ENCODE results near the gene OSR1. TPM values are rescaled to one million over a fixed set of nuclear protein-coding genes. Genes with fewer than 3 reads are reported as not detected.

The OSR1 gene
- total and polyA plus RNA-seq, 4 donors = 0.14 to 0.70 (median 0.17) TPM; not detected in 1

DNA sequence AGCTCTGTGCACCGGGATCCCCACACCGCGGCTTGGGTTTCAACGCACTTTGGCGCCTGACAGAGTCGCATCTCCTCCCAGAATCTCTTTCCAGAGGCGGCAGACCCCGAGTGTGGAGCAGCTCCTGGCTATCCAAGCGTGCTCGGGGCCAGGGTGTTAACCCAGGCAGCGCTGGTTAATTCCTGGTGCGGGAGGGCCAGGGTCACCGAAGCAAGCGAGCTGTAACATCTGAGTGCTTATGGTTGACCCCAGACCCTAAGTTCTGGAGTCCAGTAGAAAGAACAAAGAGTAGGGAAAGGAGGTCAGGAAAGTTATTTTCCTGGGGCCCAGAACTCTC is 566 bp upstream of the OSR1 start (continued):
- TF ChIP-seq ZBTB33 (IDR thresholded peaks at IDR 0.05) = no peak
- TF ChIP-seq RAD21 (IDR thresholded peaks at IDR 0.05) = no peak
- no peak for TF ChIP-seq EGR1 (IDR thresholded peaks at IDR 0.05; ENCODE audit: low read depth in 2 of 2)
- TF ChIP-seq JUND (IDR thresholded peaks at IDR 0.05) = no peak
- TF ChIP-seq MAX (IDR thresholded peaks at IDR 0.05) = no peak
- TF ChIP-seq FOXA2 (IDR thresholded peaks at IDR 0.05) = no peak
- no peak for TF ChIP-seq FOXA1 (IDR thresholded peaks at IDR 0.05)

DNA sequence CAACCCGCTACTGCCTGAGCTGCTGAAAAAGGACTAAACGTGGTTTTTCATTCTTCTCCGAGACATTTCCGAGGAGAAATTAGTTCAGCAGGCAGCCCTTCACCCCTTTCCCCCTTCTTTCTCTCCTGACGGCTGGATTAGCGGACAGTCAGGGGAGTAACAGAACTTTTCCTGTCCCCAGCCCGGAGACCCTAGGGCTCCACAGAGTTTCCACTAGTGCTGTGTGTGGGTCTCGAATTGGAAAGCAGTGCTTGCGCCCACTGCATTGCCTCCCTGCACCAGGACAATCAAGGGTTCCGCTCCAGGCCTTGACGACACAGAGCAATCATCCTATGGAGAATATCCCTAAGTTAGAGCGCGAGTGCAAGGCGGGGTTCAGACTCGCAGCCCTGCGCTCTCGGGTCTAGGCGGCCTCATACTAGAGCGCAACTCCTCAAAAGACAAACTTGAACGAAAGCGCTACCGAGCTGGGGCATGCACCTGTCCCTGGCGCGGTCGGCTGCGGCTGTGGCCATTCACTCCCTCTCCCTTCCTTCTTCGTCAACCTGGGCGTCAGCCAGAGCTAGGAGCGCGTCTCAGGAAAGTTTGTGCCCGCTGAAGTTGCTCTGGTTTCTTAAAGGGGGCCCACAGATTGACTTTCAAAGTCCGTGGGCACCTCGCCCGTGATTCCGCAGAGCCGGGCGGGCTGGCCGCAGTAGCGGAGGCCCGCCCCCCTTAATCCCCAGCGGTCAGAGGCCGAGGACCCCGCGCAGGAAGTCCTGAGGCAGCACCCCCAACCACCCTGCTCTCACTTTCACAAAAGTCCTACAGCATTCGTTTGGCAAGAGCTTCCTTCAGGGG is 801 bp downstream of the OSR1 start:
- Histone ChIP-seq H3K9ac (ENCODE audit: low read depth in 1 of 2, low read length in 2 of 2) (no peak overlapping the region), H3K36me3 (ENCODE audit: control insufficient read depth in 4 of 4, insufficient read depth in 3 of 4, low read depth in 1 of 4, low read length in 3 of 4) (no peaks in the 10 kb centered on the region), H3K4me1 (ENCODE audit: control insufficient read depth in 4 of 4, insufficient read depth in 4 of 4, low read length in 3 of 4) (peaks cover 6 to 40% (median 27%) of the 10 kb centered on the region in 4 donors), H3K9me3 (ENCODE audit: control insufficient read depth in 4 of 4, low read length in 3 of 4) (no peaks in the 10 kb centered on the region), H3K27me3 (ENCODE audit: control insufficient read depth in 4 of 4, insufficient read depth in 4 of 4, low read length in 3 of 4) (peaks cover 0 to 34% (median 17%) of the 10 kb centered on the region in 4 donors), H3K4me3 (ENCODE audit: low read depth in 1 of 3, low read length in 3 of 3) (peak overlapping the region in 2 of 3 donors; percentile 29 to 50), H3K27ac (ENCODE audit: low read depth in 1 of 2, low read length in 2 of 2) (no peak overlapping the region)
- DNase-seq (ENCODE audit: low spot score) = no peak
- no peak for TF ChIP-seq ZBTB33 (IDR thresholded peaks at IDR 0.05)
- no peak for TF ChIP-seq ATF3 (IDR thresholded peaks at IDR 0.05)
- TF ChIP-seq MAX (IDR thresholded peaks at IDR 0.05) = no peak
- TF ChIP-seq YY1 (IDR thresholded peaks at IDR 0.05) = no peak
- WGBS = 7% methylated on average over 45 of the region's 45 CpGs

- Histone ChIP-seq H3K27ac (ENCODE audit: low read depth in 1 of 2, low read length in 2 of 2) (no peak overlapping the region), H3K9ac (ENCODE audit: low read depth in 1 of 2, low read length in 2 of 2) (no peak overlapping the region), H3K4me3 (ENCODE audit: low read depth in 1 of 3, low read length in 3 of 3) (peak overlapping the region in 1 of 3 donors; percentile 10), H3K9me3 (ENCODE audit: control insufficient read depth in 4 of 4, low read length in 3 of 4) (no peaks in the 10 kb centered on the region), H3K4me1 (ENCODE audit: control insufficient read depth in 4 of 4, insufficient read depth in 4 of 4, low read length in 3 of 4) (peaks cover 9 to 40% (median 26%) of the 10 kb centered on the region in 4 donors), H3K27me3 (ENCODE audit: control insufficient read depth in 4 of 4, insufficient read depth in 4 of 4, low read length in 3 of 4) (peaks cover 6 to 34% (median 18%) of the 10 kb centered on the region in 4 donors), H3K36me3 (ENCODE audit: control insufficient read depth in 4 of 4, insufficient read depth in 3 of 4, low read depth in 1 of 4, low read length in 3 of 4) (no peaks in the 10 kb centered on the region)
- WGBS = 15% methylated on average over 54 of the region's 54 CpGs
- no peak for DNase-seq (ENCODE audit: low spot score)
- TF ChIP-seq ZBTB33 (IDR thresholded peaks at IDR 0.05) (no peak), GABPA (IDR thresholded peaks at IDR 0.05 in 1 of 2, conservative IDR thresholded peaks at IDR 0.05 in 1 of 2) (no peak), SP1 (IDR thresholded peaks at IDR 0.05) (no peak), FOXA2 (IDR thresholded peaks at IDR 0.05) (no peak), FOXA1 (IDR thresholded peaks at IDR 0.05) (no peak), YY1 (IDR thresholded peaks at IDR 0.05) (no peak), HNF4A (conservative IDR thresholded peaks at IDR 0.05) (no peak), TAF1 (conservative IDR thresholded peaks at IDR 0.05) (no peak), RAD21 (IDR thresholded peaks at IDR 0.05) (no peak), MAX (IDR thresholded peaks at IDR 0.05) (no peak), HNF4G (IDR thresholded peaks at IDR 0.05) (no peak), RXRA (IDR thresholded peaks at IDR 0.05) (no peak), EGR1 (IDR thresholded peaks at IDR 0.05; ENCODE audit: low read depth in 2 of 2) (no peak)
- TF ChIP-seq, protein P1, sequence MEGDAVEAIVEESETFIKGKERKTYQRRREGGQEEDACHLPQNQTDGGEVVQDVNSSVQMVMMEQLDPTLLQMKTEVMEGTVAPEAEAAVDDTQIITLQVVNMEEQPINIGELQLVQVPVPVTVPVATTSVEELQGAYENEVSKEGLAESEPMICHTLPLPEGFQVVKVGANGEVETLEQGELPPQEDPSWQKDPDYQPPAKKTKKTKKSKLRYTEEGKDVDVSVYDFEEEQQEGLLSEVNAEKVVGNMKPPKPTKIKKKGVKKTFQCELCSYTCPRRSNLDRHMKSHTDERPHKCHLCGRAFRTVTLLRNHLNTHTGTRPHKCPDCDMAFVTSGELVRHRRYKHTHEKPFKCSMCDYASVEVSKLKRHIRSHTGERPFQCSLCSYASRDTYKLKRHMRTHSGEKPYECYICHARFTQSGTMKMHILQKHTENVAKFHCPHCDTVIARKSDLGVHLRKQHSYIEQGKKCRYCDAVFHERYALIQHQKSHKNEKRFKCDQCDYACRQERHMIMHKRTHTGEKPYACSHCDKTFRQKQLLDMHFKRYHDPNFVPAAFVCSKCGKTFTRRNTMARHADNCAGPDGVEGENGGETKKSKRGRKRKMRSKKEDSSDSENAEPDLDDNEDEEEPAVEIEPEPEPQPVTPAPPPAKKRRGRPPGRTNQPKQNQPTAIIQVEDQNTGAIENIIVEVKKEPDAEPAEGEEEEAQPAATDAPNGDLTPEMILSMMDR (IDR thresholded peaks at IDR 0.05; ENCODE audit: low read depth, low read length, missing input control) = no peak
These were observed 1.6 kb downstream of the OSR1 start for GRCh38 chr2:19356545-19357401.
